ENCODE data around the gene MEF2D.
A peak's percentile ranks its signal among the peaks of the same experiment; 100 is the strongest.

MEF2D gene

GRCh38 chr1:156467385-156467784 lies 33.2 kb downstream of the MEF2D start:
- no peak for DNase-seq

DNA sequence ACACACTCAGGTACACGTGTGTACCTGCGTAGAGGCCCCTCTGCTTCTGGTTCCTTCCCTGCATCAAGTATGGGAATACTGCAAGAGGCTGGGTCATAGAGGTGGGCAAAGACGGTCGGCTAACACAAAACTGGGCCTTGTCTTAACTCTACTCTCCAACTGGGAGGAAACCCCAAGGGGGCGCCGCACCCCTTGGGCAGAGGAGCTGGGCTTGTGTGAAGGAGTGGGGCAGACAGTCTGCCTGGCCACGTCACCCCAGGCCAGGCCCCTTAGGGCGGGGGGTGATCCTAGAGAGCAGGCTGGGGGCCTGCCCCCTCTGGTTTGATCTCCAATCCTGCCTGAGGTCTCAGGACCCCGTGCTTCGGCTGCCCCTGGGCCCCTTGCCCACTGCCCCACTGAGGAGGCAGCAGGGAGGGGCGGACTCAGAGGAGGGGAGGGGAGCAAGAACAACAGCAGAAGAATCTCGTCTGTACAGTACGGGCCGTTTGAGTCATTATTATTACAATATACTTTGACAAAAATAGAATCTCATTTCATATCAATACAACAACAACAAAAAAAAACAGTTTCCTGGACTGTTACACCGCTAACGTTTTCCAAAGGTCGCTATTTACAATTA lies 34.7 kb downstream of the MEF2D start:
- DNase-seq: no peak

- DNase-seq: no peak
These were observed 35.6 kb downstream of the MEF2D start for GRCh38 chr1:156464825-156465452.

- no peak for DNase-seq
These were observed 36.2 kb downstream of the MEF2D start for GRCh38 chr1:156464335-156464734.

DNA sequence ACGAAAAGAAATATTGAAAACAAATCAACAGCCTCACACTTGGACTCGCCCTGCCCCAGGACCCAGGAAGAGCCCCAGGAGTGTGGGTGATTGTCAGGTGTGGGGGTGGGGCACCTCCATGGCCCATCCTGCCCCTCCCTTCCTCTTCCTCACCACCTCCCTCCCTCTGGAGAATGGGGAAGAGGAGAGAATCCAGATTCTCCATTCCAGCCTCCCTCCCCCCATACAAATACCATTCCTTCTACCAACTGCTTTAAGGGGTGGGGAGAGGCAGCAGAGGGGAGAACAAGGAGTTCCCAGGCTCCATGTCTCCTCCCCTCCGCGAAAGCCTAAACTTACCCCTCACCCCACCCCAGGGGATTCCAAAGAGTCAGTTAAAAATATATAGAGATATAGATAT lies 36.7 kb downstream of the MEF2D start:
- DNase-seq: no peak

- DNase-seq: no peak
These were observed 37.4 kb downstream of the MEF2D start for GRCh38 chr1:156462954-156463795.

- DNase-seq: no peak
These were observed 38.6 kb downstream of the MEF2D start for GRCh38 chr1:156461781-156462647.

DNA sequence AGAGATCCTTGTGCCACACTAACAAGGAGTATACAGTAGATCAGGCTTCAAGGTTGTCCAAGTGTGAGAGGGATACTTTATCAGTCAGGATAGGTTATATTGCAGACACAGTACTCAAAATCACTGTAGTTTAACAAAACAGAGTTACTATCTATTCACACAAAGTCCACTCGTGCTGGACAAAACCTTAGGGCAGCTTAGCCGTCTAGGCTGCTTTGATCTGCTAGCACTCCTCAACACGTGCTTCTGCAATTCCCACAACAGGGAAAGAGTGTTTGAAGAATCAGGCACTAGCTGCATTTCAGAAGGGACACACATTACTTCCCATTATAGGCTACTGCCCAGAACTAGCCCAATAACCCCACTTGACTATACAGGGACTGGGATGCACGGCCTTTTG lies 39.5 kb downstream of the MEF2D start:
- no peak for DNase-seq

DNA sequence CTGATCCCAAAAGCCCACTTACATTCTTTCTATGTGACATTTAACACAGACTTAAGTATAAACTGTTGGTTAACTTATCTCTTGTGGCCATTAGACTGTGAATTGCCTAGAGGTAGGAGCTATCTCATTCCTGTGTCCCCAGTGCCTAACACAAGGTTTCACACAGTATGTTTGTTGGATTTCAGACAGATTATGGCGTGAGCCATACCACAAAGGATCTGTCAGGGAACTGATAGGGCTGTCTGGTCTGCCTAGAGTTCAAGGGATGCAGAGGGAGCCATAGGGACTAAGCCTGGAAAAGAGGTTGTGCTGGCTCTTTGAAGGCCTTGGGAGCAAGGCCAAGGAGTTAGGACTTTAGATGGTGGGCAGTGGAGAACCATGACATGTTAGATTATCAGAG lies 40.0 kb downstream of the MEF2D start:
- DNase-seq: no peak

GRCh38 chr1:156458181-156458503 lies 42.4 kb downstream of the MEF2D start:
- DNase-seq: no peak

DNA sequence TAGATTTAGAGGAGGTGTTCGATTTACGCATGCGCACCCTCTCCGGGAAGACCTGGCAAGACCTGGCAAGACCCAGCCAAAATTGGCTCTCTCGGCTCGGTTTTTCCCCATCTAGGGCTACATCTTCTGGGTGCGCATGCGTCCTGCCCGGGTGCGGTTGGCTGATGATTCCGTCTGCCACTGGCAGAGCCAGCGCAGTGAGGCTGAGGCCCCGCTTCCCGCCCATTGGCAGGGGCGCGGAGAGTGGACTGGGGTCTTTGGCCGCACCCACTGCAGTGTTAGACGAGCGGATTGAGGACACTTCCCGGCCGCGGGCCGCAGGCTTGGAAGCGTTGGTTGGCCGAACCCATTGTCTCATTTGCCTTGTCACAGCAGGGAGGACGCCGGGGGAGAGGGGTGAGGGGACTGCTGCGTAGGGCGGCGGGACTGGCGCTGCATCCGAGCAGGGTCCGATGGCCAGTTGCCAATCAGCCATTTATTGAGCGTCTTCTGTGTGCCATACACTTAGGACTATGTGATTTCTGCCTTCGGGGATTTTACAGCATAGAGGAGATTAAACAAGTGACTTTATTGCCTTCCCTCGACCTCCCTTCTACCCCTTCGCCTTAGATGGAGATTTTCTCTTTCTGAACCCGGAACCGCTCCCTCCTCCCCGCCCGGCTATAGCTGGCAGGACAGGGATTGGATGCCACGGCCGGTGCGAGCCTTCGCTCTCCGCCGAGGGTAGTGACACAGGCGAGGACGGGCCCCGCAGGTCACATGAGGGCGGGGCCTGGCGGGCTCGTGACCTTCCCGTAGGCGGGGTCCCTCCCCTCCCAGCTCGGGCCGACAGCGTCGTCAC lies 43.7 kb downstream of the MEF2D start:
- peak; percentile 98 to 99 for DNase-seq

DNA sequence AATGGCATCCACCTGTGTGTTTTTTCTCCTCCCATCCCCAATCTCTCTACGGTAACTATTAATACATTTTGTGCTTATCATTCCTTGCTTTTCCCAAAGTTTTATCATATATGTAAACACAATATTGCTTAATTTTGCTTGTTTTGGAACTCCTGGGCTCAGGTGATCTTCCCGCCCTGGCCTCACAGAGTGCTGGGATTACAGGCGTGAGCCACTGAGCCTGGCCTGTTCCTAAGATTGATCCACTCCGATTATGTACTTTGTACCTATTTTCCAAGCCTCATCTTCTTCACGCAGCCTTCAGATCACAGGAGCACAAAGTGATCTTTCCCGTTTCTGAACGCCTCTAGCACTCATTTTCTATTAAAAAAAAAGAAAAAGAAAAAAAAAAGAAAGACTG lies 45.2 kb downstream of the MEF2D start:
- no peak for DNase-seq

DNA sequence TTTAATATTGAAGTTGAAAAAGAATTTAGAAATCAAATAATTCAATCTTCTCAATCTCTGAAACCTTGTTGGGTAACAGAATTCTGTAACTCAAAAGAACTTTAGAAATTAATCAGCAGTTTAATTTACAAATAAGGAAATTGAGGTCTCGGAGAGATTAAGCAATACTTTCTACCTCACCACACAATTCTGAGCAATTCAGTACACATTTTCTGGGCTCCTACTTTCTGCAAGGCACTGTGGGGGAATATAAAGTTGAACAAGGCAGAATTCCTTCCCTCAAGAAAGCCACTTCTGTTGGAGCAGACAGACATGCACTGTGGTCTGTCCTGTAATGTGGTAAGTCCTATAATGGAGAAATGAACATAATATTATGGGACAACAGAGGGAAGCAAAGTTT lies 47.7 kb downstream of the MEF2D start:
- no peak for DNase-seq

DNA sequence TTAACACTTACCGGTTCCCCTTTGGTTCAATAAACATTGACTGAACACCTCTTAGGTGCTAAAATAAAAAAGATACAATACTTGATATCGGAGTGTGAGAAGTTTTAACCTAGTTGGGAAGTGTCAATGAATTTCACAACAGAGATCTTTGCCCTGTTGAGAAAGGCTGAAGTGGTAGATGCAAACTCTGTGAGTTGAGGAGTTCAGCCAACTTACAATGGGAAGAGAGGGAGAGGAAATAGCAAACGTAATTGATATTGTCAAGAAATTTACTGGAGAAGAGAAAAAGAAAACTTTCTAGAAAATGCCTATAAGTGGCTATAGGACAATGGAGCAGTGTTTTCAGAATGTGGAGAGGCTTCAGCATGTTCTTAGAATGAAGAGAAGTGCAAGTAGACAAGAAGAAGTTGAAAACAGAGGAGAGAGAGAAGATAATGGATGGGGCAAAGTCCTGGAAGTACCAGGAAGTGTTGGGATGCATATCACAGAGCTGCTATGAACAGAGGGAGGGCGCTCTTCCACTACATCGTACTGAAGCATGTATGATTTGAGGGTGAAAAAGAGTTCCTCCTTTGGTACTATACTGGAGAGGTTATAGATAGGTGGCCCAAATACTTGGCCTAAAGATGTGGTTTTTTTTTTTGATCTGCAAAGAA lies 48.9 kb downstream of the MEF2D start:
- no peak for DNase-seq

- DNase-seq: no peak
These were observed 52.2 kb downstream of the MEF2D start for GRCh38 chr1:156448134-156448967.

DNA sequence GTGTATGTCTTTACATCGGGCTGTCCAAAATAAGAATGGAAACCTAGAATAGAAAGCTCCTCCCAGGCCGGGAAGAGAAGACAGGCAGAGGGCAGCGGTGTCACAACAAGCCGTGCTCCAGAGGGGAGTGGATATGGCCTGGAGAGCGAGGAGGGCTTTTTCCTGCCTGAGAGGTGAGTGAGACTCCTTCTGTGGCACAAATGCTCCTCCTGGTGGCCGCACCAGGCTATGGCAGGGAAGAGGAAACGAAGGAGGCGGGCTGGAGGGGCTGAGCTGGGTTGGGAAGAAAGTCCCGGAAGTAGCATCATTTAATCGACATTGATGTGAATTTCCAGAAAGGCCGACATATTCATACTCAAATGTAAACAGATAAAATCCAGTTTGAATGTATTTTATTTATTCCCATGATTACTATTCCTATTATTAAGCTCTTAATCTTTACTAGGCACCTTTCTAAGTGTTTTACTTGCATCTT lies 54.7 kb downstream of the MEF2D start:
- peak; percentile 80 to 83 for DNase-seq

DNA sequence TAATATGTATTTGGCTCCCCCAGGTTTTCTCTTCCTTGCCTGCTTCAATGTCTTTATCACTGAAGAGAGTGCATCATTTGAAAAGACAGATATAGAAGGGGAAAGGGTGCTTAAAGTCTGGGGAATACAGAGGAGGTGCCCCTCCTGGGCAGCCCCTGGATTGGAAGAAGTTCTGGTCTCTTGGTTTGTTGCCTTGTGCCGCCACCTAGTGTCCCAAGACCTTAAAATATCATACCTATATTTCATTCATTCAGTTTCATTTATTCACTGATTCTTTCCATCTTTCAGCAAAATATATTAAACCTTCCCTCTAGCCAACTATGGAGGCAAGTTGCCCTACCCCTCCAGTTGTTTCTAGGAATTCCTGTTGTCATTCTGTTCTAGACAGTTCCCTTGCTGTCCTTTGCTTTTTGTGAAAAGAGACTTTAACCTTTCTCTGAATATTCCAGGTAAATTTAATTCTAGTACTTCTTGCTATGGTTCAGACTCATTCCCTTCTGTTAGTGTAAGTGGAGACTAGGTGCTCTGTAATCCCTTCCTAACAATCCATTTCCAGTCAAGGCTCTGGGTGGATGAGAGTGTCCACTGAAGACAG lies 56.1 kb downstream of the MEF2D start:
- no peak for DNase-seq

GRCh38 chr1:156443286-156443685 lies 57.3 kb downstream of the MEF2D start:
- no peak for DNase-seq

GRCh38 chr1:156440654-156441437 lies 59.7 kb downstream of the MEF2D start:
- DNase-seq: no peak
